Neural cell (in vitro differentiated cells): ENCODE data around the gene TMEM44. TPM values are rescaled to one million over a fixed set of nuclear protein-coding genes. Genes with fewer than 3 reads are reported as not detected.

Experiments used
- H2AFZ ChIP-seq: fragments of 200-600, 300-800 bp; sonication (generic), shearing (Covaris generic); 2 replicates; pipeline ENCODE4 v1.6.0; 2014; ENCODE audit warnings: low read depth, mild to moderate bottlenecking, antibody characterized with exemption, low read length, moderate library complexity
- H3F3A ChIP-seq: fragments of 200-600 bp; shearing (Covaris generic); 2 replicates; pipeline ENCODE4 v1.6.1; 2016; ENCODE audit warnings: mild to moderate bottlenecking, moderate library complexity, mixed read lengths, antibody characterized with exemption, low read length; ENCODE audit not compliant: insufficient read depth, poor library complexity, severe bottlenecking
- H3K27ac ChIP-seq: fragments of 200-600, 300-800 bp; sonication (generic), shearing (Covaris generic); 2 replicates; pipeline ENCODE4 v1.5.1; 2014; ENCODE audit warnings: mild to moderate bottlenecking, low read length, moderate library complexity
- H3K27me3 ChIP-seq: fragments of 300-800, 200-600 bp; sonication (generic), shearing (Covaris generic); 2 replicates; pipeline ENCODE4 v1.6.0; 2014; ENCODE audit warnings: mild to moderate bottlenecking, low read depth, low read length, moderate library complexity; ENCODE audit not compliant: insufficient read depth
- H3K36me3 ChIP-seq: fragments of 300-800, 200-600 bp; sonication (generic), shearing (Covaris generic); 2 replicates; pipeline ENCODE4 v1.5.1; 2014; ENCODE audit warnings: mild to moderate bottlenecking, antibody characterized with exemption, low read length, moderate library complexity; ENCODE audit not compliant: insufficient read depth
- H3K4me2 ChIP-seq: fragments of 300-800, 200-600 bp; sonication (generic), shearing (Covaris generic); 2 replicates; pipeline ENCODE4 v1.6.0; 2014; ENCODE audit warnings: mild to moderate bottlenecking, low read length
- H3K4me3 ChIP-seq: fragments of 300-800, 200-600 bp; sonication (generic), shearing (Covaris generic); 2 replicates; pipeline ENCODE4 v1.5.1; 2014; ENCODE audit warnings: mild to moderate bottlenecking, low read length, moderate library complexity
- H3K79me2 ChIP-seq: fragments of 200-600 bp; shearing (Covaris generic); replicated peaks from 2 replicates; pipeline ENCODE4 v1.6.0; 2014; ENCODE audit warnings: mild to moderate bottlenecking, low read length, moderate library complexity; ENCODE audit not compliant: insufficient read depth
- H3K9ac ChIP-seq: fragments of 300-800, 200-600 bp; sonication (generic), shearing (Covaris generic); 2 replicates; pipeline ENCODE4 v1.6.1; 2016; ENCODE audit warnings: mild to moderate bottlenecking, low read length, mixed read lengths
- H3K9me2 ChIP-seq: fragments of 200-600 bp; shearing (Covaris generic); 2 replicates; pipeline ENCODE4 v1.6.1; 2016; ENCODE audit warnings: mild to moderate bottlenecking, low read length, mixed read lengths; ENCODE audit not compliant: insufficient read depth
- H3K9me3 ChIP-seq: fragments of 200-600, 300-800 bp; sonication (generic), shearing (Covaris generic); 2 replicates; pipeline ENCODE4 v1.6.1; 2016; ENCODE audit warnings: mild to moderate bottlenecking, mixed run types, low read length, moderate library complexity, mixed read lengths
- H4K20me1 ChIP-seq: fragments of 200-600 bp; shearing (Covaris generic); 2 replicates; pipeline ENCODE4 v1.6.1; 2016; ENCODE audit warnings: mild to moderate bottlenecking, mixed run types; ENCODE audit not compliant: insufficient read depth
- EP300 ChIP-seq: fragments of 450-650 bp; conservative IDR thresholded peaks from 2 replicates; pipeline ENCODE4 v1.6.1; 2014; ENCODE audit warnings: antibody characterized with exemption, mild to moderate bottlenecking, moderate library complexity; ENCODE audit not compliant: poor library complexity, severe bottlenecking
- EZH2 ChIP-seq: fragments of 200-600, 300-800 bp; shearing (Covaris generic), sonication (generic); IDR thresholded peaks from 2 replicates; pipeline ENCODE4 v1.6.1; 2014; ENCODE audit warnings: antibody characterized with exemption, low read length, borderline replicate concordance, mild to moderate bottlenecking; ENCODE audit not compliant: insufficient read depth, poor library complexity, severe bottlenecking
- MXI1 ChIP-seq: fragments of 450-650 bp; conservative IDR thresholded peaks from 2 replicates; pipeline ENCODE4 v1.6.1; 2014; ENCODE audit warnings: antibody characterized with exemption, mild to moderate bottlenecking; ENCODE audit not compliant: poor library complexity, severe bottlenecking
- POLR2AphosphoS5 ChIP-seq: IDR thresholded peaks from 2 replicates; pipeline ENCODE4 v1.6.1; 2012
- RAD21 ChIP-seq: fragments of 450-650 bp; conservative IDR thresholded peaks from 2 replicates; pipeline ENCODE4 v1.6.1; 2014; ENCODE audit warnings: antibody characterized with exemption, mild to moderate bottlenecking, moderate library complexity
- SMC3 ChIP-seq: fragments of 450-650 bp; conservative IDR thresholded peaks from 2 replicates; pipeline ENCODE4 v1.6.1; 2014; ENCODE audit warnings: antibody characterized with exemption, mild to moderate bottlenecking, moderate library complexity; ENCODE audit not compliant: poor library complexity
- TAF1 ChIP-seq: IDR thresholded peaks from 2 replicates; pipeline ENCODE4 v1.6.1; 2012; ENCODE audit warnings: low read depth
- polyA plus RNA-seq: library from polyadenylated mRNA; depleted of rRNA; stranded (reverse); fragments of >200 nt; gene quantifications from 2 replicates; pipeline ENCODE4 v1.2.3, GENCODE V29; 2014
- TF ChIP-seq, protein P1 (sequence below): fragments of 450-650 bp; IDR thresholded peaks from 2 replicates; pipeline ENCODE4 v1.5.1; 2014; ENCODE audit warnings: antibody characterized with exemption, mild to moderate bottlenecking, moderate library complexity; ENCODE audit not compliant: poor library complexity, severe bottlenecking
- TF ChIP-seq, protein P2 (sequence below): IDR thresholded peaks from 2 replicates; pipeline ENCODE4 v1.6.1; 2012; ENCODE audit warnings: borderline replicate concordance

Gene TMEM44
- polyA plus RNA-seq, 1 donor from 2014 or later, result 40.6 TPM

DNA sequence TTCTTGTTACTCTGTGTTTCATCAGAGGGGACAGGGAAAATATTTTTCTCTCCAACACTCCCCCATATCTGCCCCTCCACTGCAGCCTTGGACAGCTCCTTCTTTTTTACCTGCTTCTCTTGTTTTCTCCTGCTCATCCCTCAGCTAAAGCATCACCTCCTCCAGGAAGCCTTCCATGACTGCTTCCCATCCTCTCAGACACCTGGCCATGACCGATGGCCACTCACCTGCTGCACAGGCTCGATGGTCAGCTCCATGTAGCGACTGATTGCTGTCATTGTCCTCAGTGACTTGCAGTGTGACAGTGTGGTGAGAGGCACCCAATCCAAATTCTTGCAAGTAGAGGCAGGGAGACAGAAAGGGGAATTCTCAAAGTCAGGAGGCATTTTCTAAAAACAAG, 22.5 kb downstream of the TMEM44 start:
- H2AFZ ChIP-seq, result no peak overlapping the region
- H3K9ac ChIP-seq, result no peak overlapping the region
- H3K79me2 ChIP-seq, result no peaks in the 10 kb centered on the region
- H3K9me3 ChIP-seq, result no peaks in the 10 kb centered on the region
- TF ChIP-seq EP300 (no peak), SMC3 (no peak), POLR2AphosphoS5 (no peak), EZH2 (no peak), TAF1 (no peak), RAD21 (no peak)
- no peaks in the 10 kb centered on the region for H3K27me3 ChIP-seq
- H3K4me2 ChIP-seq, result no peak overlapping the region
- H3K4me3 ChIP-seq, result no peak overlapping the region
- H3F3A ChIP-seq, result no peaks in the 10 kb centered on the region
- H4K20me1 ChIP-seq, result no peaks in the 10 kb centered on the region
- H3K9me2 ChIP-seq, result no peaks in the 10 kb centered on the region
- H3K27ac ChIP-seq, result no peak overlapping the region
- H3K36me3 ChIP-seq, result peaks cover 6% of the 10 kb centered on the region

DNA sequence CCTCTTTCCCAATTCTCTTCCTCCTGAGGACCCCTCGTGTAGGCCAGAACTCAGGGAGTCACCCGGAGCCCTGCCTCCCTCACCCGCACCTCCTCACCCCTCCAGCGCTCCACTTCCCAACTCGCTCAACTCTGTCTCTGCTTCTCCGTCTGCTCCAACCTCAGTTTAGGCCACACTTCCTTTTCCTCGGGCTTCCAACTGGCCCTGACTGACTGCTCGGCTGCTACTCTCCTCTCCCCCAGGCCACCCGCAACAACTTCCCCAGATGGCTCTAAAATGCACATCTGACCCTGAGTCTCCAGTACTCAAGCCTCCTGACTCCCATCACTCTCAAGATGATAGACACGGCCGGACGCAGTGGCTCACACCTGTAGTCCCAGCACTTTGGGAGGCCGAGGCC, 23.6 kb downstream of the TMEM44 start:
- no peak overlapping the region for H3K9ac ChIP-seq
- no peak overlapping the region for H3K27ac ChIP-seq
- TF ChIP-seq, protein P1, sequence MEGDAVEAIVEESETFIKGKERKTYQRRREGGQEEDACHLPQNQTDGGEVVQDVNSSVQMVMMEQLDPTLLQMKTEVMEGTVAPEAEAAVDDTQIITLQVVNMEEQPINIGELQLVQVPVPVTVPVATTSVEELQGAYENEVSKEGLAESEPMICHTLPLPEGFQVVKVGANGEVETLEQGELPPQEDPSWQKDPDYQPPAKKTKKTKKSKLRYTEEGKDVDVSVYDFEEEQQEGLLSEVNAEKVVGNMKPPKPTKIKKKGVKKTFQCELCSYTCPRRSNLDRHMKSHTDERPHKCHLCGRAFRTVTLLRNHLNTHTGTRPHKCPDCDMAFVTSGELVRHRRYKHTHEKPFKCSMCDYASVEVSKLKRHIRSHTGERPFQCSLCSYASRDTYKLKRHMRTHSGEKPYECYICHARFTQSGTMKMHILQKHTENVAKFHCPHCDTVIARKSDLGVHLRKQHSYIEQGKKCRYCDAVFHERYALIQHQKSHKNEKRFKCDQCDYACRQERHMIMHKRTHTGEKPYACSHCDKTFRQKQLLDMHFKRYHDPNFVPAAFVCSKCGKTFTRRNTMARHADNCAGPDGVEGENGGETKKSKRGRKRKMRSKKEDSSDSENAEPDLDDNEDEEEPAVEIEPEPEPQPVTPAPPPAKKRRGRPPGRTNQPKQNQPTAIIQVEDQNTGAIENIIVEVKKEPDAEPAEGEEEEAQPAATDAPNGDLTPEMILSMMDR, result no peak
- TF ChIP-seq RAD21 (no peak), EZH2 (no peak), SMC3 (no peak), MXI1 (no peak), EP300 (no peak), TAF1 (no peak), POLR2AphosphoS5 (no peak)
- TF ChIP-seq, protein P2, sequence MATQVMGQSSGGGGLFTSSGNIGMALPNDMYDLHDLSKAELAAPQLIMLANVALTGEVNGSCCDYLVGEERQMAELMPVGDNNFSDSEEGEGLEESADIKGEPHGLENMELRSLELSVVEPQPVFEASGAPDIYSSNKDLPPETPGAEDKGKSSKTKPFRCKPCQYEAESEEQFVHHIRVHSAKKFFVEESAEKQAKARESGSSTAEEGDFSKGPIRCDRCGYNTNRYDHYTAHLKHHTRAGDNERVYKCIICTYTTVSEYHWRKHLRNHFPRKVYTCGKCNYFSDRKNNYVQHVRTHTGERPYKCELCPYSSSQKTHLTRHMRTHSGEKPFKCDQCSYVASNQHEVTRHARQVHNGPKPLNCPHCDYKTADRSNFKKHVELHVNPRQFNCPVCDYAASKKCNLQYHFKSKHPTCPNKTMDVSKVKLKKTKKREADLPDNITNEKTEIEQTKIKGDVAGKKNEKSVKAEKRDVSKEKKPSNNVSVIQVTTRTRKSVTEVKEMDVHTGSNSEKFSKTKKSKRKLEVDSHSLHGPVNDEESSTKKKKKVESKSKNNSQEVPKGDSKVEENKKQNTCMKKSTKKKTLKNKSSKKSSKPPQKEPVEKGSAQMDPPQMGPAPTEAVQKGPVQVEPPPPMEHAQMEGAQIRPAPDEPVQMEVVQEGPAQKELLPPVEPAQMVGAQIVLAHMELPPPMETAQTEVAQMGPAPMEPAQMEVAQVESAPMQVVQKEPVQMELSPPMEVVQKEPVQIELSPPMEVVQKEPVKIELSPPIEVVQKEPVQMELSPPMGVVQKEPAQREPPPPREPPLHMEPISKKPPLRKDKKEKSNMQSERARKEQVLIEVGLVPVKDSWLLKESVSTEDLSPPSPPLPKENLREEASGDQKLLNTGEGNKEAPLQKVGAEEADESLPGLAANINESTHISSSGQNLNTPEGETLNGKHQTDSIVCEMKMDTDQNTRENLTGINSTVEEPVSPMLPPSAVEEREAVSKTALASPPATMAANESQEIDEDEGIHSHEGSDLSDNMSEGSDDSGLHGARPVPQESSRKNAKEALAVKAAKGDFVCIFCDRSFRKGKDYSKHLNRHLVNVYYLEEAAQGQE, result no peak
- H3K9me2 ChIP-seq, result no peaks in the 10 kb centered on the region
- H3F3A ChIP-seq, result no peaks in the 10 kb centered on the region
- no peak overlapping the region for H2AFZ ChIP-seq
- H3K27me3 ChIP-seq, result no peaks in the 10 kb centered on the region
- H4K20me1 ChIP-seq, result no peaks in the 10 kb centered on the region
- H3K9me3 ChIP-seq, result no peaks in the 10 kb centered on the region
- no peak overlapping the region for H3K4me3 ChIP-seq
- H3K36me3 ChIP-seq, result peaks cover 6% of the 10 kb centered on the region
- no peak overlapping the region for H3K4me2 ChIP-seq
- H3K79me2 ChIP-seq, result no peaks in the 10 kb centered on the region
